Gastrocnemius medialis (tissue), 4 donors: ENCODE data around the gene GMFB. TPM values are rescaled to one million over a fixed set of nuclear protein-coding genes. Genes with fewer than 3 reads are reported as not detected.
A peak's percentile ranks its signal among the peaks of the same experiment; 100 is the strongest.

Experiments
- ATAC-seq, 2 donors: fragments of 150-250 bp; one replicate each; pipeline ENCODE4 v1.9.1; 2016
- DNase-seq, 2 donors: peaks; one replicate each; pipeline ENCODE4 v3.0.0-alpha.2; 2019
- H3K27ac ChIP-seq, 4 donors: fragments of 200-600 bp; sonication (generic); 1 replicate in 1 of 4; 2 replicates in 3 of 4; pipeline ENCODE4 v1.5.1; 2016 to 2018; ENCODE audit warnings: mild to moderate bottlenecking in 2 of 4, moderate library complexity in 1 of 4
- H3K27me3 ChIP-seq, 3 donors: fragments of 200-600 bp; sonication (generic) in 2 of 3; 1 replicate in 1 of 3; 2 replicates in 2 of 3; pipeline versions ENCODE4 v1.5.1 to v1.6.0; 2016 to 2019; ENCODE audit warnings: mild to moderate bottlenecking in 1 of 3, moderate library complexity in 1 of 3
- H3K36me3 ChIP-seq, 2 donors: fragments of 200-600 bp; sonication (generic) in 1 of 2; one replicate each; pipeline ENCODE4 v1.5.1; 2017 to 2018
- H3K4me1 ChIP-seq, 2 donors: fragments of 200-600 bp; sonication (generic) in 1 of 2; one replicate each; pipeline ENCODE4 v1.5.1; 2016 to 2017; ENCODE audit warnings: mild to moderate bottlenecking in 2 of 2
- H3K4me3 ChIP-seq, 4 donors: fragments of 200-600 bp; sonication (generic) in 3 of 4; 1 replicate in 1 of 4; 2 replicates in 3 of 4; pipeline ENCODE4 v1.5.1; 2016 to 2019; ENCODE audit warnings: mild to moderate bottlenecking in 2 of 4
- H3K9me3 ChIP-seq, 3 donors: fragments of 200-600 bp; sonication (generic) in 2 of 3; 1 replicate in 1 of 3; 2 replicates in 2 of 3; pipeline ENCODE4 v1.5.1; 2016 to 2019
- CTCF ChIP-seq, 5 experiments: fragments of 450-650 bp in 3 of 5; fragments of 200-600 bp in 2 of 5; sonication (generic) in 2 of 5; IDR thresholded peaks in 4 of 5; conservative IDR thresholded peaks in 1 of 5; 1 replicate in 4 of 5; 2 replicates in 1 of 5; pipeline ENCODE4 v1.5.1; 2016 to 2019; ENCODE audit warnings: antibody characterized with exemption in 5 of 5, mild to moderate bottlenecking in 3 of 5, moderate library complexity in 3 of 5
- POLR2A ChIP-seq, 2 donors: fragments of 450-650 bp; IDR thresholded peaks; one replicate each; pipeline ENCODE4 v1.6.1; 2017; ENCODE audit warnings: antibody characterized with exemption in 2 of 2, mild to moderate bottlenecking in 2 of 2, moderate library complexity in 2 of 2
- in situ Hi-C, 4 donors: fragments of 200-750 bp; cut with MboI; loops; one replicate each; pipeline versions ENCODE4 v1.15.0 to v1.8.0; 2017; ENCODE audit warnings: low sequenced_read_pairs in 4 of 4
- intact Hi-C: fragments of 100-400 bp; cut with DNase I; formaldehyde crosslinking; loops from one replicate; pipeline ENCODE4 v1.15.1; 2023; ENCODE audit warnings: low total_unique reads
- total RNA-seq, 4 donors: library from RNA; depleted of rRNA; stranded (reverse); fragments of >200 nt; gene quantifications; one replicate each; pipeline versions ENCODE4 v1.1.0 to v1.2.3, GENCODE V29; 2016

The GMFB gene
- total RNA-seq, 4 donors from 2014 or later: 5.0 to 21.7 (median 7.3) TPM

DNA sequence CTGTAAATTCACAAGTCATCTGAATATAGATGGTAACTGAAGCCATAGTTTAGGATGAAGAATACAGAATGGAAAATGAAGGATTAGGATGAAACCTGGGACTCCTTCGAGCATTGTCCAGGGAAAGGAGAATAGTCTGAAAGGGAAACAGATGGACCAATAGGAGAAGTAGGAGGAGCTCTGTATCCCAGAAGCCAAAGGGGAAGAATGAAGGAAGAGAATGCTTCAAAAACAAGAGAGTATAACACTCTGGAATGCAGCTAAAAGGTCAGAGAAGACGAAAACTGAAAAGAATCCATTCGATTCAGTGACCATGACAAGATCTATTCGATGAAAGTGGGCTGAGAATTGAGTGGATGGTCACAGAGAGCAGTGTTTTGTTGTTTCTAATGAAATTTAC, 1.0 kb downstream of the GMFB start:
- no peaks in the 10 kb centered on the region for H3K27me3 ChIP-seq
- no peaks in the 10 kb centered on the region for H3K9me3 ChIP-seq
- DNase-seq (no peak), ATAC-seq (no peak)
- H3K4me1 ChIP-seq: peaks cover 20 to 34% of the 10 kb centered on the region in 2 donors
- in situ Hi-C loops: no loop called here
- no peaks in the 10 kb centered on the region for H3K36me3 ChIP-seq
- peak overlapping the region; percentile 90 to 98 (median 92) for H3K27ac ChIP-seq
- peak overlapping the region; percentile 71 to 97 (median 94) for H3K4me3 ChIP-seq
- intact Hi-C loops: loop anchor here (2.0 kb wide), 1 partner anchor 47 kb away; the partner anchor contains the start of gene CNIH1
- TF ChIP-seq CTCF (IDR thresholded peaks at IDR 0.05 in 4 of 5, conservative IDR thresholded peaks at IDR 0.05 in 1 of 5) (no peak), POLR2A (IDR thresholded peaks at IDR 0.05) (no peak)

DNA sequence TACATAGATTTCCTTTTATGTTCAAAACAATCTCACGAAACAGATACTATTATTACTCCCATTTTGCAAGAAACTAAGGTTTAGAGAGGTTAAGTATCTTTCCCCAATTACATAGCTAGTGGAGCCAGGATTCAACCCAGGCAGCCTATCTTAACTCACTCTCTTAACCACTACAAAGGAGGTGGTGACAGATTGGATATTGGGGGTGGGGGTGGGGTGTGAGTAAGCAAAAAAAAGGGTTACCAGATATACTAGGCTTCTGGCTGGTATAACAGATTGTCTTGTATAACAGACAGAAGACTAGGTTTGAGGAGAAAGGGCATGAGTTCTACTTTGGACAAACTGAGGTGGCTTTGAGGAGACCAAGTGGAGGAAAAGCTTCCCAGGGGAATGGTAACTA, 2.1 kb downstream of the GMFB start:
- TF ChIP-seq CTCF (IDR thresholded peaks at IDR 0.05 in 4 of 5, conservative IDR thresholded peaks at IDR 0.05 in 1 of 5) (no peak), POLR2A (IDR thresholded peaks at IDR 0.05) (no peak)
- intact Hi-C loops: no loop called here
- in situ Hi-C loops: no loop called here
- DNase-seq (no peak), ATAC-seq (no peak)
- Histone ChIP-seq H3K4me3 (no peak overlapping the region), H3K36me3 (no peaks in the 10 kb centered on the region), H3K9me3 (no peaks in the 10 kb centered on the region), H3K27me3 (no peaks in the 10 kb centered on the region), H3K4me1 (peaks cover 20 to 34% of the 10 kb centered on the region in 2 donors), H3K27ac (no peak overlapping the region)

DNA sequence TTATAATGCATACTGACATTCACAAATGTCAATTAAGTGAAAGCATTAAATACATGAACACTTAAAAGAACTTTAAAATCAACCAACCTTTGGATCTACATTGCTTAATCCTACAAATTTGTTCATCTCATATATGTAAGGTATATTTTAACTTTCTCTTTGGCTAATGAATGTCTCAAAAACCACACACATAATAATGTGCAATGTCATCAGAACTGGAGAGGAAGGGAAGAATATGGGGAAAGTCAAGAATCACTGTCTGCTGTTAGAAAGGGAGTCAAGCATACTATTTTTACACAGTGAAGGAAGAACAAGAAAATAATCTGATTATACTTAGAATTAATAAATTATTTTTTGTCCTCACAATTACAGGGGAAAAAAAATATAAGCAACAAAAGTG, 4.9 kb downstream of the GMFB start:
- Histone ChIP-seq H3K4me3 (no peak overlapping the region), H3K9me3 (no peaks in the 10 kb centered on the region), H3K27ac (no peak overlapping the region), H3K27me3 (no peaks in the 10 kb centered on the region), H3K4me1 (peaks cover 19 to 34% of the 10 kb centered on the region in 2 donors), H3K36me3 (no peaks in the 10 kb centered on the region)
- intact Hi-C loops: no loop called here
- ATAC-seq: no peak
- TF ChIP-seq CTCF (IDR thresholded peaks at IDR 0.05 in 4 of 5, conservative IDR thresholded peaks at IDR 0.05 in 1 of 5): no peak
- no peak for TF ChIP-seq POLR2A (IDR thresholded peaks at IDR 0.05)
- in situ Hi-C loops: no loop called here
- no peak for DNase-seq

- intact Hi-C loops (no loop called here), in situ Hi-C loops (no loop called here)
- Histone ChIP-seq H3K27ac (no peak overlapping the region), H3K9me3 (no peaks in the 10 kb centered on the region), H3K36me3 (peaks cover 0 to 3% of the 10 kb centered on the region in 2 donors), H3K27me3 (no peaks in the 10 kb centered on the region), H3K4me3 (no peak overlapping the region), H3K4me1 (peaks cover 23 to 34% of the 10 kb centered on the region in 2 donors)
- ATAC-seq (no peak), DNase-seq (no peak)
- TF ChIP-seq POLR2A (IDR thresholded peaks at IDR 0.05): no peak
- TF ChIP-seq CTCF (IDR thresholded peaks at IDR 0.05 in 4 of 5, conservative IDR thresholded peaks at IDR 0.05 in 1 of 5): no peak
Observed at GRCh38 chr14:54483073-54483745, 5.6 kb downstream of the GMFB start.
